ENCODE results near the gene CERS1. TPM values are rescaled to one million over a fixed set of nuclear protein-coding genes. Genes with fewer than 3 reads are reported as not detected.

CERS1 gene
- polyA plus RNA-seq, 1 experiment = 1.8 TPM

DNA sequence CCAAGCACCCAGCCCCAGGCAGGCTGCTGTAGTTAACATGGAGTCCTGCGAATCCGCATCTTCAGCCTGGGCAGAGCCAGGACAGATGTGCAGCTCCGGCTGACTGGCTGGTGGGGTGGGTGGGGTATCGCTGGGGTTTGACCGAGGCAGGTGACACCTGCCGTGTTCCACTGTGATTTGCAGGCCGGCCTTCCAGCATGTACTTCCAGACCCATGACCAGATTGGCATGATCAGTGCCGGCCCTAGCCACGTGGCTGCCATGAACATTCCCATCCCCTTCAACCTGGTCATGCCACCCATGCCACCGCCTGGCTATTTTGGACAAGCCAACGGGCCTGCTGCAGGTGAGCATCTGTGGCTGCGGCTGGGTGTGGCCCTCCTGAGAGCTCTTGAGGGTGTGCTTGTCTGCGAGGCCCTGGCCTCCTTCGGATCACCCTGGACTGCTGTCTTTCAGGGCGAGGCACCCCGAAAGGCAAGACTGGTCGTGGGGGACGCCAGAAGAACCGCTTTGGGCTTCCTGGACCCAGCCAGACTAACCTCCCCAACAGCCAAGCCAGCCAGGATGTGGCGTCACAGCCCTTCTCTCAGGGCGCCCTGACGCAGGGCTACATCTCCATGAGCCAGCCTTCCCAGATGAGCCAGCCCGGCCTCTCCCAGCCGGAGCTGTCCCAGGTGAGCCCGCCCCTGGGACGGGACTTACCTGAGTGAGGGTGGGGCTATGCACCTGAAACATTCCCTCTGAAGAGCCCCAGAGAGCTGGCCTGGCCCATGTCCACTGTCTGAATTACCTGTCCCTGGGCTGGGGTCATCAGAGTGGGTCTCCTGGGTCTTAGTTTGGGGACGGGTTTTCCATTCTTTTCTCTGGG lies 30.6 kb downstream of the CERS1 start:
- DNase-seq (ENCODE audit: low read depth, low spot score) = no peak
- CTCF ChIA-PET = interaction anchor here (0.8 to 2.8 kb wide), 7 partner anchors 9 to 317 kb away, joined by 3 to 25 read pairs (median 4); partner anchors contain the start of gene REX1BD
- TF ChIP-seq CTCF (IDR thresholded peaks at IDR 0.05; ENCODE audit: low read depth, low read length) = no peak

DNA sequence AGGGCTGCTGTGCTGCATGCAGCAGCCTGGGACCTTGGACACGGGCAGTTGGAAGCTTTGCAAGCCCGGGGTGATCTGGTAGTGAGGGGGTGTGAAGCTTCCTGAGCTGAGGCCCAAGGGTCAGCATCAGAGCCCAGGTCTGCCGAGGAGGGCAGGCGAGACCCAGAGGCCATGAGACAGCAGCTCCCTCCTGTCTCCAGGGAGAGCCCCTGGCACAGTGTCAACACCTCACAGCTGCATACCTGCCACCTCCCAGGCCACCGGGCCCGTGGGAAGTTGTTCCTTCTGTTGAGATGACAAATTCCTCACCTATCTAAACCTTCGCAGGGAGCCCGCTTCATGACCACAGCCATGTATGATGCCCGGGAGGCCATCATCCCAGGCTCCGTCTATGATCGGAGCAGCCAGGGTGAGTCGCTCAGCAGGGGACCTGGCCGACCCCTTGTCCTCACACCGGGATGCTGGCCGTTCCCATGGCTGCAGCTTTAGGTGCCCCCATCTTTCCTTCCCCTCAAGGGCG lies 32.1 kb downstream of the CERS1 start:
- Histone ChIP-seq H3K9me3 (ENCODE audit: control insufficient read depth, insufficient read depth, low read length) (no peaks in the 10 kb centered on the region; the same call in 1 of the 2 replicates), H3K4me3 (ENCODE audit: low read depth, low read length) (no peak overlapping the region), H3K27me3 (ENCODE audit: control insufficient read depth, insufficient read depth, low read length) (no peaks in the 10 kb centered on the region), H3K27ac (ENCODE audit: low read depth, low read length) (no peak overlapping the region)
- ChIA-PET CTCF (interaction anchor here (1.0 to 1.9 kb wide), 3 partner anchors 16 to 413 kb away, joined by 3 to 6 read pairs (median 5); no protein-coding TSS in a partner anchor), POLR2A (interaction anchor here (0.9 kb wide), 1 partner anchor 55 kb away, joined by 4 read pairs; the partner anchor contains the start of genes COPE and DDX49)
- TF ChIP-seq CTCF (IDR thresholded peaks at IDR 0.05; ENCODE audit: low read depth, low read length) = no peak
- no peak for DNase-seq (ENCODE audit: low read depth, low spot score)

More for the DNA sequence above, 30.6 kb downstream of the CERS1 start:
- Histone ChIP-seq H3K27me3 (ENCODE audit: control insufficient read depth, insufficient read depth, low read length) (peaks cover 4% of the 10 kb centered on the region), H3K4me3 (ENCODE audit: low read depth, low read length) (no peak overlapping the region), H3K9me3 (ENCODE audit: control insufficient read depth, insufficient read depth, low read length) (no peaks in the 10 kb centered on the region; the same call in 1 of the 2 replicates), H3K27ac (ENCODE audit: low read depth, low read length) (no peak overlapping the region)
- POLR2A ChIA-PET = no interaction called here

DNA sequence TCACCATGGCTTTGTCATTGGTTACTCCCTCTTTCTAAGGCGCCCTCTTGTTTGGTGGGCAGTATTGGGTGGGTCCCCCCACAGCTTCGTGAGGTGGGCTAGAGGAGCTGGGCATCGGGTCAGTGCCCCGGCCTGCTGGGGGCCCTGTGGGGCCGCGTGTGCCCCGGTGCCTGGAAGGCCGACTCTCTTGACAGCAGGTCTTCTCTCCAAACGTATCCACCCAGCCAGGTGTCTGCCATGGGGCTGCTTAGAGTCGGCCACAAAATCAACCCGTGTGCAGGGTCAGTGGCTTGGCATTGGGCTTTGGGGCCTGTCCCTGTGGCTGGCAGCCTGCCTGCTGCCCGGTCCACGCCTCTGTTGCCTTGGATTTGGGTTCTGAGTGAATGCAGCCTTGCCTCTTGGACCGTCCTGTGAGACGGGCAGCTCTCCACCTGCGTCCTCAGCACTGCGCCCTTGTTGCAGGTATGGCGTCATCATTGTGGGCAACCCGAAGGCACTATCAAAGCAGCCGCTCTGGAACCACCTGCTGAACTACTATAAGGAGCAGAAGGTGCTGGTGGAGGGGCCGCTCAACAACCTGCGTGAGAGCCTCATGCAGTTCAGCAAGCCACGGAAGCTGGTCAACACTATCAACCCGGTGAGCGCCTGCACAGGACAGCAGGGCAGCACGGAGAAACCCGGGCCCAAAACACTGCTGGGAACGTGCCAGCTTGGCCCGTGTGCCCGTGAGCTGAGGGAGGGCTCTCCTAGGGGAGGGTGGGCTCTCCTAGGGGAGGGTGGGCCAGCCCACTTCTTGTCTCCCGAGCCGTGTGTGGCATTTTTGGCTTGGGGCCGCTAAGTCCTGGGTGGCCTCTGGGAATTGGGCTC lies 32.7 kb downstream of the CERS1 start:
- no peak for TF ChIP-seq CTCF (IDR thresholded peaks at IDR 0.05; ENCODE audit: low read depth, low read length)
- H3K27me3 ChIP-seq (ENCODE audit: control insufficient read depth, insufficient read depth, low read length) = no peaks in the 10 kb centered on the region
- POLR2A ChIA-PET = interaction anchor here (0.9 kb wide), 1 partner anchor 56 kb away, joined by 4 read pairs; the partner anchor contains the start of genes COPE and DDX49
- no peak for DNase-seq (ENCODE audit: low read depth, low spot score)
- CTCF ChIA-PET = interaction anchor here (0.5 to 1.9 kb wide), 4 partner anchors 15 to 412 kb away, joined by 3 to 6 read pairs (median 5); no protein-coding TSS in a partner anchor
- H3K9me3 ChIP-seq (ENCODE audit: control insufficient read depth, insufficient read depth, low read length) = no peaks in the 10 kb centered on the region; the same call in 1 of the 2 replicates
- H3K4me3 ChIP-seq (ENCODE audit: low read depth, low read length) = no peak overlapping the region
- H3K27ac ChIP-seq (ENCODE audit: low read depth, low read length) = no peak overlapping the region

DNA sequence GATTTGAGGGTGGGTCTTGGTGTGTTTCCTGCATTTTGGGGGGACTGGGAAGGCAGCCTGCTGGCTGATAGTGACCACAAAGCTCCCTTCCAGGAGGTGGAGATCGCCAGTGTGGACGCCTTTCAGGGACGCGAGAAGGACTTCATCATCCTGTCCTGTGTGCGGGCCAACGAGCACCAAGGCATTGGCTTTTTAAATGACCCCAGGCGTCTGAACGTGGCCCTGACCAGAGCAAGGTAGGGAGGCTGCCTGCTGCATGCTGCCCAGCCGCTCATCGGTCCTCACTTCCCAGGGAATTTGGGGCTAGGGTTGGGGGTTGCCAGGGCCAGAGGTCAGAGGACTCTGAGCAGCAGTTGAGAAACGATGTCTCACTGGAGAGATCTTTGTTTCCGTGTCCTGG lies 34.0 kb downstream of the CERS1 start:
- POLR2A ChIA-PET = interaction anchor here (0.7 kb wide), 2 partner anchors 291 to 1553 kb away, joined by 4 read pairs; no protein-coding TSS in a partner anchor

More for the DNA sequence above, 34.0 kb downstream of the CERS1 start:
- H3K9me3 ChIP-seq (ENCODE audit: control insufficient read depth, insufficient read depth, low read length) = no peaks in the 10 kb centered on the region
- CTCF ChIA-PET = interaction anchor here (6.2 kb wide), 1 partner anchor 14 kb away, joined by 38 read pairs; no protein-coding TSS in a partner anchor
- no peak overlapping the region for H3K4me3 ChIP-seq (ENCODE audit: low read depth, low read length)
- DNase-seq (ENCODE audit: low read depth, low spot score) = no peak
- H3K27ac ChIP-seq (ENCODE audit: low read depth, low read length) = no peak overlapping the region
- TF ChIP-seq CTCF (IDR thresholded peaks at IDR 0.05; ENCODE audit: low read depth, low read length) = no peak
- no peaks in the 10 kb centered on the region for H3K27me3 ChIP-seq (ENCODE audit: control insufficient read depth, insufficient read depth, low read length)

Measured in AG04450 (cell line).